ENCODE results near the gene CCL23. TPM values are rescaled to one million over a fixed set of nuclear protein-coding genes. Genes with fewer than 3 reads are reported as not detected.

Gene CCL23
- total and polyA plus RNA-seq, 9 of the 15 experiments (the other 6 are each of a cell fraction or from before 2014, with no cell fraction given), result not detected

- no peak overlapping the region for H3K4me3 ChIP-seq
- H3K4me1 ChIP-seq (replicated peaks in 1 of 2; ENCODE audit: control insufficient read depth in 2 of 2, insufficient read depth in 2 of 2, low read length in 2 of 2), result no peaks in the 10 kb centered on the region
- no peak overlapping the region for H3K4me2 ChIP-seq (ENCODE audit: insufficient read depth, low read length)
- WGBS (ENCODE audit: insufficient coverage, low coverage, missing lambda C conversion rate), result 0% methylated on average over 2 of the region's 2 CpGs
- no peaks in the 10 kb centered on the region for H3K9me3 ChIP-seq (replicated peaks; ENCODE audit: control insufficient read depth, insufficient read depth, low read depth, low read length)
- BruUV-seq (replicated peaks), result no TSS peak
- no peaks in the 10 kb centered on the region for H3K27me3 ChIP-seq (ENCODE audit: control insufficient read depth in 2 of 2, insufficient read depth in 2 of 2, low read length in 2 of 2)
- in situ Hi-C loops (cut with MboI) (no loop called here), intact Hi-C loops (cut with micrococcal nuclease) (no loop called here)
- no peak overlapping the region for H2AFZ ChIP-seq (ENCODE audit: low read depth, low read length)
- CTCF ChIA-PET (ENCODE audit: low intra/inter-chr PET ratio), result interaction anchor here (0.5 kb wide), 1 partner anchor 38 kb away, joined by 3 read pairs; no protein-coding TSS in a partner anchor
- DNase-seq (ENCODE audit: extremely low read depth in 1 of 4, low spot score in 3 of 4) (no peak), ATAC-seq (no peak), FAIRE-seq (no peak)
- H3K9ac ChIP-seq (ENCODE audit: insufficient read depth in 1 of 2, low read depth in 2 of 2, low read length in 2 of 2), result no peak overlapping the region
- POLR2A ChIA-PET, result no interaction called here
- H3K36me3 ChIP-seq (ENCODE audit: control insufficient read depth, insufficient read depth, low read length), result no peaks in the 10 kb centered on the region
- no peak overlapping the region for H3K27ac ChIP-seq (ENCODE audit: extremely low read depth, low read depth, low read length)
- no peaks in the 10 kb centered on the region for H3K79me2 ChIP-seq (ENCODE audit: control insufficient read depth, insufficient read depth, low read length)
- 0 out of 2 replicates have a peak, but pooled peaks cover 3% of the 10 kb centered on the region for H4K20me1 ChIP-seq (replicated peaks; ENCODE audit: control insufficient read depth, insufficient read depth, low read length)
- H3K9me1 ChIP-seq (ENCODE audit: control insufficient read depth, insufficient read depth, low read length), result no peaks in the 10 kb centered on the region
- TF ChIP-seq FOXJ2 (tag; IDR thresholded peaks at IDR 0.05) (no peak), RREB1 (CRISPR knock-in tag; IDR thresholded peaks at IDR 0.05) (no peak), L3MBTL2 (IDR thresholded peaks at IDR 0.05) (no peak), HOMEZ (CRISPR knock-in tag; IDR thresholded peaks at IDR 0.05) (no peak), HDAC1 (IDR thresholded peaks at IDR 0.05) (no peak), ZNF655 (CRISPR knock-in tag; IDR thresholded peaks at IDR 0.05) (no peak), ZNF224 (CRISPR knock-in tag; IDR thresholded peaks at IDR 0.05) (no peak), SFPQ (IDR thresholded peaks at IDR 0.05; ENCODE audit: low read depth, low read length) (no peak), NFYB (IDR thresholded peaks at IDR 0.05; ENCODE audit: extremely low read depth, insufficient read length) (no peak), TCF15 (CRISPR knock-in tag; IDR thresholded peaks at IDR 0.05) (no peak)
Measured at GRCh38 chr17:36019423-36019822, 1.7 kb upstream of the CCL23 start.
